Suprapubic skin (tissue), 3 donors: ENCODE data around the gene LETM1.

ENCODE experiments used
- EP300 ChIP-seq: sonication (generic); formaldehyde crosslinking; IDR thresholded peaks from one replicate; pipeline ENCODE4 v1.6.1; 2017; ENCODE audit warnings: antibody characterized with exemption
- TF ChIP-seq, protein P1 (sequence below), 2 donors: fragments of 200-600 bp in 1 of 2; fragments of 450-650 bp in 1 of 2; sonication (generic) in 1 of 2; IDR thresholded peaks; one replicate each; pipeline ENCODE4 v1.5.1; 2016 to 2019; ENCODE audit warnings: antibody characterized with exemption in 2 of 2, mild to moderate bottlenecking in 1 of 2, moderate library complexity in 1 of 2

DNA sequence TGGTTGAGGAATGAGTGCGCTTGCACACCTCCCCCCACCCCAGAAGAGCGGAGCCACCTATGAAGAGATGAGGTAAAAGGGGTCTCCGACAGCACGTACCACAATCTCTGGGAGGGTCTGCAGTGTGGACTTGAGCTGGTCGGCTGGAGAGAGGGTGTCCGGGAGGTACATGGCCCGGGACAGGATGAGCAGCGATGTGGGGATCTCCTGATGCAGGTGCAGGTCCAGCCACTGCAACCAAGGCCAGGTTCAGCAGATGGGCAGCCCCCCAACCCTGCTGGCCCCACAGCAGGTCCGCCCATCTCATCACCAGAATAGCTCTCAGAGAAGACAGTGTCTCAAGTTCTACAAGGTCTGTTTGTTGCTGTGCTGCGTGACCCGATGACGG lies 32.4 kb downstream of the LETM1 start:
- TF ChIP-seq, protein P1, sequence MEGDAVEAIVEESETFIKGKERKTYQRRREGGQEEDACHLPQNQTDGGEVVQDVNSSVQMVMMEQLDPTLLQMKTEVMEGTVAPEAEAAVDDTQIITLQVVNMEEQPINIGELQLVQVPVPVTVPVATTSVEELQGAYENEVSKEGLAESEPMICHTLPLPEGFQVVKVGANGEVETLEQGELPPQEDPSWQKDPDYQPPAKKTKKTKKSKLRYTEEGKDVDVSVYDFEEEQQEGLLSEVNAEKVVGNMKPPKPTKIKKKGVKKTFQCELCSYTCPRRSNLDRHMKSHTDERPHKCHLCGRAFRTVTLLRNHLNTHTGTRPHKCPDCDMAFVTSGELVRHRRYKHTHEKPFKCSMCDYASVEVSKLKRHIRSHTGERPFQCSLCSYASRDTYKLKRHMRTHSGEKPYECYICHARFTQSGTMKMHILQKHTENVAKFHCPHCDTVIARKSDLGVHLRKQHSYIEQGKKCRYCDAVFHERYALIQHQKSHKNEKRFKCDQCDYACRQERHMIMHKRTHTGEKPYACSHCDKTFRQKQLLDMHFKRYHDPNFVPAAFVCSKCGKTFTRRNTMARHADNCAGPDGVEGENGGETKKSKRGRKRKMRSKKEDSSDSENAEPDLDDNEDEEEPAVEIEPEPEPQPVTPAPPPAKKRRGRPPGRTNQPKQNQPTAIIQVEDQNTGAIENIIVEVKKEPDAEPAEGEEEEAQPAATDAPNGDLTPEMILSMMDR (IDR thresholded peaks at IDR 0.05), result no peak
- no peak for TF ChIP-seq EP300
